ENCODE results near the gene COMT. TPM values are rescaled to one million over a fixed set of nuclear protein-coding genes. Genes with fewer than 3 reads are reported as not detected.

Gene COMT
- total and polyA plus RNA-seq, 9 of the 15 experiments (the other 6 are each of a cell fraction or from before 2014, with no cell fraction given) = 12.5 to 351 (median 155) TPM

GRCh38 chr22:19904174-19904856 lies 37.3 kb upstream of the COMT start (continued):
- TF ChIP-seq CTCF (IDR thresholded peaks at IDR 0.05 in 2 of 3, conservative IDR thresholded peaks at IDR 0.05 in 1 of 3; ENCODE audit: insufficient read depth in 2 of 3, low read depth in 1 of 3, low read length in 3 of 3) = no peak
- TF ChIP-seq CSDE1 (IDR thresholded peaks at IDR 0.05) = no peak
- no peak for TF ChIP-seq ESRRB (CRISPR knock-in tag; IDR thresholded peaks at IDR 0.05; ENCODE audit: borderline replicate concordance)
- TF ChIP-seq EP300 (IDR thresholded peaks at IDR 0.05; ENCODE audit: low read length) = no peak
- no peak for TF ChIP-seq PHF20 (IDR thresholded peaks at IDR 0.05; ENCODE audit: partially characterized antibody)
- TF ChIP-seq E4F1 (CRISPR knock-in tag; IDR thresholded peaks at IDR 0.05; ENCODE audit: borderline replicate concordance) = no peak
- TF ChIP-seq HNRNPUL1 (IDR thresholded peaks at IDR 0.05; ENCODE audit: low read length) = no peak
- TF ChIP-seq, protein P1, sequence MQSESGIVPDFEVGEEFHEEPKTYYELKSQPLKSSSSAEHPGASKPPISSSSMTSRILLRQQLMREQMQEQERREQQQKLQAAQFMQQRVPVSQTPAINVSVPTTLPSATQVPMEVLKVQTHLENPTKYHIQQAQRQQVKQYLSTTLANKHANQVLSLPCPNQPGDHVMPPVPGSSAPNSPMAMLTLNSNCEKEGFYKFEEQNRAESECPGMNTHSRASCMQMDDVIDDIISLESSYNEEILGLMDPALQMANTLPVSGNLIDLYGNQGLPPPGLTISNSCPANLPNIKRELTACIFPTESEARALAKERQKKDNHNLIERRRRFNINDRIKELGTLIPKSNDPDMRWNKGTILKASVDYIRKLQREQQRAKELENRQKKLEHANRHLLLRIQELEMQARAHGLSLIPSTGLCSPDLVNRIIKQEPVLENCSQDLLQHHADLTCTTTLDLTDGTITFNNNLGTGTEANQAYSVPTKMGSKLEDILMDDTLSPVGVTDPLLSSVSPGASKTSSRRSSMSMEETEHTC (IDR thresholded peaks at IDR 0.05) = no peak
- no peak for TF ChIP-seq TBL1XR1 (IDR thresholded peaks at IDR 0.05; ENCODE audit: low read length in 2 of 2)
- TF ChIP-seq FOXK1 (CRISPR knock-in tag; IDR thresholded peaks at IDR 0.05; ENCODE audit: borderline replicate concordance) = no peak
- no peak for TF ChIP-seq HMGXB4 (CRISPR knock-in tag; IDR thresholded peaks at IDR 0.05)
- no peak for TF ChIP-seq HDGF (IDR thresholded peaks at IDR 0.05)
- TF ChIP-seq E2F3 (CRISPR knock-in tag; IDR thresholded peaks at IDR 0.05) = no peak
- TF ChIP-seq MBD2 (IDR thresholded peaks at IDR 0.05; ENCODE audit: borderline replicate concordance, low read depth) = no peak
- TF ChIP-seq PRMT5 (CRISPR knock-in tag; IDR thresholded peaks at IDR 0.05) = 0 out of 2 replicates have a peak, but pooled peaks have one; percentile 7
- TF ChIP-seq, protein P2, sequence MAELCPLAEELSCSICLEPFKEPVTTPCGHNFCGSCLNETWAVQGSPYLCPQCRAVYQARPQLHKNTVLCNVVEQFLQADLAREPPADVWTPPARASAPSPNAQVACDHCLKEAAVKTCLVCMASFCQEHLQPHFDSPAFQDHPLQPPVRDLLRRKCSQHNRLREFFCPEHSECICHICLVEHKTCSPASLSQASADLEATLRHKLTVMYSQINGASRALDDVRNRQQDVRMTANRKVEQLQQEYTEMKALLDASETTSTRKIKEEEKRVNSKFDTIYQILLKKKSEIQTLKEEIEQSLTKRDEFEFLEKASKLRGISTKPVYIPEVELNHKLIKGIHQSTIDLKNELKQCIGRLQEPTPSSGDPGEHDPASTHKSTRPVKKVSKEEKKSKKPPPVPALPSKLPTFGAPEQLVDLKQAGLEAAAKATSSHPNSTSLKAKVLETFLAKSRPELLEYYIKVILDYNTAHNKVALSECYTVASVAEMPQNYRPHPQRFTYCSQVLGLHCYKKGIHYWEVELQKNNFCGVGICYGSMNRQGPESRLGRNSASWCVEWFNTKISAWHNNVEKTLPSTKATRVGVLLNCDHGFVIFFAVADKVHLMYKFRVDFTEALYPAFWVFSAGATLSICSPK (IDR thresholded peaks at IDR 0.05; ENCODE audit: borderline replicate concordance) = no peak
- no peak for TF ChIP-seq ATF4 (CRISPR knock-in tag; IDR thresholded peaks at IDR 0.05)
- TF ChIP-seq MEF2D (tag; conservative IDR thresholded peaks at IDR 0.05; ENCODE audit: low read depth) = no peak
- no peak for TF ChIP-seq BHLHE40 (IDR thresholded peaks at IDR 0.05; ENCODE audit: low read length)
